WTC11 (cell line): ENCODE data around the gene SPTB. TPM values are rescaled to one million over a fixed set of nuclear protein-coding genes. Genes with fewer than 3 reads are reported as not detected.

Source experiments
- ATAC-seq: fragments of 200-7000 bp; cut with Tn5 transposase; 2 replicates; pipeline ENCODE4 v1.10.0; 2021; ENCODE audit warnings: mild to moderate bottlenecking, moderate library complexity
- CTCF ChIA-PET: fragments of 300-600 bp; sonication (Branson Sonifier 250); formaldehyde crosslinking; loops from one replicate; lab custom pipeline; 2021; ENCODE audit warnings: antibody characterized with exemption; lab: Charles Lee
- POLR2A ChIA-PET: fragments of 350-600 bp; sonication (Branson Sonifier 250); formaldehyde crosslinking; loops from one replicate; lab custom pipeline; 2021; ENCODE audit warnings: antibody characterized with exemption; lab: Charles Lee
- DNase-seq: peaks from one replicate; pipeline ENCODE4 v3.0.0; 2021; ENCODE audit warnings: low spot score
- H3K27ac Mint-ChIP-seq: 2 replicates; pipeline ENCODE4 v1.8.0; 2021; ENCODE audit warnings: mixed read lengths
- H3K27me3 Mint-ChIP-seq: 2 replicates; pipeline ENCODE4 v1.8.0; 2021; ENCODE audit warnings: low read depth, mild to moderate bottlenecking, moderate library complexity, mixed read lengths
- H3K36me3 Mint-ChIP-seq: 2 replicates; pipeline ENCODE4 v1.8.0; 2021; ENCODE audit warnings: mixed read lengths
- H3K4me1 Mint-ChIP-seq: 2 replicates; pipeline ENCODE4 v1.8.0; 2022; ENCODE audit warnings: mixed read lengths
- H3K4me3 Mint-ChIP-seq: 2 replicates; pipeline ENCODE4 v1.8.0; 2021; ENCODE audit warnings: mild to moderate bottlenecking, moderate library complexity, mixed read lengths
- H3K9me3 Mint-ChIP-seq: 2 replicates; pipeline ENCODE4 v1.8.0; 2021; ENCODE audit warnings: mixed read lengths
- ATF1 ChIP-seq: sonication (generic); formaldehyde crosslinking; IDR thresholded peaks from 2 replicates; pipeline ENCODE4 v1.8.1; 2023; ENCODE audit warnings: mild to moderate bottlenecking, moderate library complexity, missing genetic modification reagents
- EMX1 ChIP-seq: fragments of 250-450 bp; sonication (Bioruptor Pico); IDR thresholded peaks from 2 replicates; pipeline ENCODE4 v1.8.0; 2021; ENCODE audit warnings: mild to moderate bottlenecking
- ESRRA ChIP-seq: sonication (generic); formaldehyde crosslinking; IDR thresholded peaks from 2 replicates; pipeline ENCODE4 v1.8.1; 2022; ENCODE audit warnings: mild to moderate bottlenecking, missing genetic modification reagents, borderline replicate concordance
- JUN ChIP-seq: sonication (generic); formaldehyde crosslinking; IDR thresholded peaks from 2 replicates; pipeline ENCODE4 v1.8.0; 2023; ENCODE audit warnings: mild to moderate bottlenecking, missing genetic modification reagents
- NFATC4 ChIP-seq: fragments of 250-450 bp; sonication (Bioruptor Pico); IDR thresholded peaks from 2 replicates; pipeline ENCODE4 v1.9.0; 2021; ENCODE audit warnings: mild to moderate bottlenecking
- NR3C1 ChIP-seq: sonication (generic); formaldehyde crosslinking; conservative IDR thresholded peaks from 2 replicates; pipeline ENCODE4 v1.8.1; 2023; ENCODE audit warnings: low read depth, mild to moderate bottlenecking, missing genetic modification reagents
- PRRX2 ChIP-seq: fragments of 250-450 bp; sonication (Bioruptor Pico); IDR thresholded peaks from 2 replicates; pipeline ENCODE4 v1.8.0; 2021; ENCODE audit warnings: mild to moderate bottlenecking
- SMAD4 ChIP-seq: sonication (generic); formaldehyde crosslinking; IDR thresholded peaks from 2 replicates; pipeline ENCODE4 v1.8.0; 2022; ENCODE audit warnings: mild to moderate bottlenecking, missing genetic modification reagents
- ZBTB21 ChIP-seq: sonication (generic); formaldehyde crosslinking; IDR thresholded peaks from 2 replicates; pipeline ENCODE4 v1.8.1; 2023; ENCODE audit warnings: mild to moderate bottlenecking, missing genetic modification reagents, borderline replicate concordance
- ZNF671 ChIP-seq: fragments of 250-450 bp; sonication (Bioruptor Pico); IDR thresholded peaks from 2 replicates; pipeline ENCODE4 v1.8.0; 2021; ENCODE audit warnings: mild to moderate bottlenecking
- total RNA-seq: library from RNA; stranded (reverse); gene quantifications from 3 replicates; pipeline ENCODE4 v1.2.3, GENCODE V29; 2021
- TF ChIP-seq, protein P1 (sequence below): sonication (generic); formaldehyde crosslinking; conservative IDR thresholded peaks from 2 replicates; pipeline ENCODE4 v1.8.1; 2023; ENCODE audit warnings: mild to moderate bottlenecking, low read depth, missing genetic modification reagents, moderate library complexity

The SPTB gene
- total RNA-seq, 1 experiment from 2014 or later: 3.2 TPM

DNA sequence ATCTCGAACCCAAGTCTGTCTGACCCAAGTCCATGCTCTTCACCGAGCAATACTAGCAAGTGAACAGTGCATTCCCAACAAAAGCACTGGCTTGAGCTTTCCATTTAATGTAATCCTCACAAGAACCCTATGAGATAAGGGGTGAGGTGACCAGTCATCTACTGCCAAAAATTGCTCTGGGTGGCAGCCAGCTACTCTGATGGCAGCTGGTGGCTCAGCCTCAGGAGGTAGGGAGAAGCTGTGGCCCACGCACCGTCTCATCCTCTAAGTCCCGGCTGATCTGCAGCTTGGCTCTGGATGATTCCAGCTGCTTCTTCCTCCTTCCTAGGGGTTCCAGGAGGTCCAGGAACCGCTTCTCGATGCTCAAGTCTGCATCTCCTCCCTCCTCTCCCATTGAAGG is 100.2 kb downstream of the SPTB start:
- ATAC-seq (no peak), DNase-seq (no peak)
- peaks cover 12% of the 10 kb centered on the region for H3K36me3 Mint-ChIP-seq
- H3K27me3 Mint-ChIP-seq: no peaks in the 10 kb centered on the region; the same call in 1 of the 2 replicates
- no peak overlapping the region for H3K27ac Mint-ChIP-seq
- H3K4me1 Mint-ChIP-seq: peaks cover 5% of the 10 kb centered on the region
- H3K4me3 Mint-ChIP-seq: no peak overlapping the region
- POLR2A ChIA-PET: no interaction called here
- TF ChIP-seq ZNF671 (CRISPR knock-in tag) (no peak), NR3C1 (CRISPR knock-in tag) (no peak), ESRRA (CRISPR knock-in tag) (no peak), ATF1 (no peak)
- TF ChIP-seq, all 79 proteins: peak for 0
- CTCF ChIA-PET: interaction anchor here (0.8 to 2.4 kb wide), 5 partner anchors 11 to 131 kb away, joined by 3 to 5 read pairs (median 4); no protein-coding TSS in a partner anchor
- peaks cover 11% of the 10 kb centered on the region for H3K9me3 Mint-ChIP-seq

DNA sequence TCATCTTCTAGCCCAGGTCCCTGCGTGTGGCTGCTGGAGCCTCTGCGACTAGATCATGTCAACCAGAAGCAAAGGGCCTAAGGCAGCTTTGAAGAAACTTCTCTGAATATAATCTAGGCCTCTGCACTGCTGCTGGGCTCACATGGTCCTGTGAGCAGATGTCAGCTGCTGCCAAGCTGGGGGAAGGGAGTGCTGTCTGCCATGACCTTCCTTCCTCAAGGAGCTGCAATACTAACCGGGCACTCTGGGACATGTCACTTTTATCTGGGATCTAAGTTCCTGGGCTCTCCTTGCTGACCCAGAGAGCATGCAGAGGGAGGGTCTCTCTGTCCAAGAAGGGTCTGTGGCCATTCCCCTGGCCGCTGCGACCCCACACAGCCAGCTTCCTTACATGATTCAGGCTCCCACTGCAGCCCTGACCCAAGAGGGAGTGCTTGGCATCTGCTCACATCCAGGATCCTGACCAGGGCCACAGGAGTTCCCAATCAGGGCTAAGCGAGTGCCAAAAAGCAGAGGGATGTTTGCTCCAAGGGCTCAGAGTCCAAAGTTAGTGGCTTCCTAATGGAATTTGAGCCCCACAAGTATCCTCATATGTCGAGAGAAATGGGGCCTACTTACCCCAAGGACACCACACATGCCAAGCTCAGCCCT is 101.5 kb downstream of the SPTB start:
- Mint-ChIP-seq H3K4me1 (peaks cover 5% of the 10 kb centered on the region), H3K4me3 (no peak overlapping the region), H3K9me3 (peaks cover 22% of the 10 kb centered on the region), H3K27ac (no peak overlapping the region), H3K27me3 (peaks cover 1% of the 10 kb centered on the region; the same call in 1 of the 2 replicates), H3K36me3 (peaks cover 25% of the 10 kb centered on the region)
- ChIA-PET POLR2A (no interaction called here), CTCF (interaction anchor here (0.8 to 2.4 kb wide), 6 partner anchors 10 to 133 kb away, joined by 3 to 10 read pairs (median 4); no protein-coding TSS in a partner anchor)
- DNase-seq: no peak
- TF ChIP-seq, protein P1, sequence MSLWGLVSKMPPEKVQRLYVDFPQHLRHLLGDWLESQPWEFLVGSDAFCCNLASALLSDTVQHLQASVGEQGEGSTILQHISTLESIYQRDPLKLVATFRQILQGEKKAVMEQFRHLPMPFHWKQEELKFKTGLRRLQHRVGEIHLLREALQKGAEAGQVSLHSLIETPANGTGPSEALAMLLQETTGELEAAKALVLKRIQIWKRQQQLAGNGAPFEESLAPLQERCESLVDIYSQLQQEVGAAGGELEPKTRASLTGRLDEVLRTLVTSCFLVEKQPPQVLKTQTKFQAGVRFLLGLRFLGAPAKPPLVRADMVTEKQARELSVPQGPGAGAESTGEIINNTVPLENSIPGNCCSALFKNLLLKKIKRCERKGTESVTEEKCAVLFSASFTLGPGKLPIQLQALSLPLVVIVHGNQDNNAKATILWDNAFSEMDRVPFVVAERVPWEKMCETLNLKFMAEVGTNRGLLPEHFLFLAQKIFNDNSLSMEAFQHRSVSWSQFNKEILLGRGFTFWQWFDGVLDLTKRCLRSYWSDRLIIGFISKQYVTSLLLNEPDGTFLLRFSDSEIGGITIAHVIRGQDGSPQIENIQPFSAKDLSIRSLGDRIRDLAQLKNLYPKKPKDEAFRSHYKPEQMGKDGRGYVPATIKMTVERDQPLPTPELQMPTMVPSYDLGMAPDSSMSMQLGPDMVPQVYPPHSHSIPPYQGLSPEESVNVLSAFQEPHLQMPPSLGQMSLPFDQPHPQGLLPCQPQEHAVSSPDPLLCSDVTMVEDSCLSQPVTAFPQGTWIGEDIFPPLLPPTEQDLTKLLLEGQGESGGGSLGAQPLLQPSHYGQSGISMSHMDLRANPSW (CRISPR knock-in tag): no peak
- no peak for ATAC-seq

DNA sequence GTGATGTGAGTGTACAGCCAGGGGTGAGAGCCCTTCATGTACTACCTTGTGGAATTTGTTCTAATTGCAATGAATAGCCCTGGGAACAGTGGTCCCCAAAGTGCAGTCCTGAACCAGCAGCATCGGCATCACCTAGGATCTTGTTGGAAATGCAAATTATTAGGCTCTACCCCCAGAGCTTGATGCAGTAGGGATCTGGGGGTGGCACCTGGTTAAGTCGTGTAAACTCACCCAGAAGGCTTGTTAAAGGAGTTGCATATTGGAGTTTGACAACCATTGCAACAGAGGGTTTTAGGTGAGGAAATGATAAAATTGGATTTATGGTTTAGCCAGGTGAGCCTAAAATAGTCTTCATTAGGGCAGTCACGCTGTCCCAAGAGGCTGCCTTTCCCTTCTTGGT is 102.2 kb downstream of the SPTB start:
- Mint-ChIP-seq H3K9me3 (peaks cover 27% of the 10 kb centered on the region), H3K4me1 (peaks cover 5% of the 10 kb centered on the region), H3K27me3 (peaks cover 3% of the 10 kb centered on the region; the same call in 1 of the 2 replicates), H3K27ac (no peak overlapping the region), H3K36me3 (peaks cover 33% of the 10 kb centered on the region), H3K4me3 (no peak overlapping the region)
- TF ChIP-seq PRRX2 (CRISPR knock-in tag) (no peak), ZBTB21 (CRISPR knock-in tag) (no peak)
- ATAC-seq (no peak), DNase-seq (no peak)
- ChIA-PET POLR2A (no interaction called here), CTCF (interaction anchor here (0.8 to 11.4 kb wide), 7 partner anchors 9 to 115 kb away, joined by 3 to 75 read pairs (median 8); no protein-coding TSS in a partner anchor)

DNA sequence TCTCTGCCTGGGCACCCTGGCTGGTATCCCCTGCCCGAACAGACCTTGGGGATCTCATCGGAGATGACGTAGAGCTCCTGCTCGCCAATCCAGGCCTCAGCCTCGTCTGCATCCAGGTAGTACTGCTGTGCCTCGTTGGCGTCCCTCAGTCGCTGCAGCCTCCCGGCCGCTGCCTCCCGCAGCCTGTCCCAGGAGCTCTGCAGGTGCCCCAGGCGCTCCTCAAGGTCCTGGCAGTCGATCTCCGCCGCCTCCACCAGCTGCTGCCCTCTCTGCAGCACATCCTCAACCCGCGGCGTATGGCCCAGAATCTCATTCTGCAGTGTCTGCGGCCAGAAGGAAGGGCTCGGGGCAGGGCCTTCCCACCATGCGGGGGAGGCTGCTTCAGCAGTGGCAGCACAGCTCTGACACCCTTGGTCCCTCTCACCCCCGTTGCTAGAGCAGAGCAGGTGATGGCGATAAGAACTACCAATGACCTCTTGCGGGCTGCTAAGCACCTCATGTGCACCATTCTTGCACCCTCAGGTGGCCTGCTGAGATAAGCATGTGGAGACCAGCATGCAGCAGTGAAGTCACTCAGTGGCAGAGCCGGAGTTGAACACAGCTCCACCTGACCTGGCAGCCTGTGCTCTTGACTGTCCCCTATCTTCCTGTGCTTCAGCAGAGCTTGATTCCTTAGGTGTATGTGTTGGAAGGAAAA is 104.5 kb downstream of the SPTB start:
- TF ChIP-seq EMX1: no peak
- TF ChIP-seq JUN (CRISPR knock-in tag): no peak

DNA sequence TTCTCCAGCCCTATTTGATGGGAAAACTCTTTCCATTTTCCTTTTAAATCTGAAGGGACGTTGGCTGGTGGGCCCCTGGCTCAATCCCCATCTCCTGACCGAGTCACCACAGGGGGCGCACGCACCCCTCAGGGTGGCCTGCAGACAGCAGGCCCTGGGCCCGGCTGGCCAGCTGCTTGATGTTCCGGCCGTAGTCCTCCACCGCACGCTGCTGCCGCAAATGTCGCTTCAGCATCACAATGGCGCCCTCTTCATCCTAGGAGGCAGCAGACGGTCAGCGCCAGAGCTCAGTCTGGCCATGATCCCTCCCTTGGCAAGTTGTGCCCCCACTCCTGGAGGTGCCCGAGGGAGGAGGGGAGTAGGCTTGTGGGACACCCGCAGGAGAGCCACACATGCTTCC is 105.4 kb downstream of the SPTB start:
- TF ChIP-seq SMAD4 (CRISPR knock-in tag) (no peak), NFATC4 (no peak)
- H3K27ac Mint-ChIP-seq: no peak overlapping the region
- peaks cover 3% of the 10 kb centered on the region; the same call in 1 of the 2 replicates for H3K27me3 Mint-ChIP-seq
- H3K36me3 Mint-ChIP-seq: peaks cover 33% of the 10 kb centered on the region
- no peak overlapping the region for H3K4me3 Mint-ChIP-seq
- ATAC-seq (no peak), DNase-seq (no peak)
- POLR2A ChIA-PET: no interaction called here
- H3K9me3 Mint-ChIP-seq: peaks cover 27% of the 10 kb centered on the region
- H3K4me1 Mint-ChIP-seq: peaks cover 5% of the 10 kb centered on the region
- CTCF ChIA-PET: interaction anchor here (1.7 to 11.4 kb wide), 3 partner anchors 9 to 28 kb away, joined by 4 to 75 read pairs (median 18); no protein-coding TSS in a partner anchor

More for the DNA sequence above, 104.5 kb downstream of the SPTB start:
- no peak for ATAC-seq
- H3K9me3 Mint-ChIP-seq: peaks cover 27% of the 10 kb centered on the region
- no peak for DNase-seq
- H3K4me3 Mint-ChIP-seq: no peak overlapping the region
- H3K36me3 Mint-ChIP-seq: peaks cover 33% of the 10 kb centered on the region
- H3K27ac Mint-ChIP-seq: no peak overlapping the region
- POLR2A ChIA-PET: no interaction called here
- peaks cover 3% of the 10 kb centered on the region; the same call in 1 of the 2 replicates for H3K27me3 Mint-ChIP-seq
- CTCF ChIA-PET: interaction anchor here (0.6 to 11.4 kb wide), 11 partner anchors 9 to 245 kb away, joined by 3 to 75 read pairs (median 5); no protein-coding TSS in a partner anchor
- peaks cover 5% of the 10 kb centered on the region for H3K4me1 Mint-ChIP-seq
